Gastrocnemius medialis (tissue), 4 donors: ENCODE measurements around the gene CERT1. TPM values are rescaled to one million over a fixed set of nuclear protein-coding genes. Genes with fewer than 3 reads are reported as not detected.

ENCODE experiments used
- ATAC-seq, 2 donors: fragments of 150-250 bp; one replicate each; pipeline ENCODE4 v1.9.1; 2016
- DNase-seq, 2 donors: peaks; one replicate each; pipeline ENCODE4 v3.0.0-alpha.2; 2019
- H3K27ac ChIP-seq, 4 donors: fragments of 200-600 bp; sonication (generic); 1 replicate in 1 of 4; 2 replicates in 3 of 4; pipeline ENCODE4 v1.5.1; 2016 to 2018; ENCODE audit warnings: mild to moderate bottlenecking in 2 of 4, moderate library complexity in 1 of 4
- H3K27me3 ChIP-seq, 3 donors: fragments of 200-600 bp; sonication (generic) in 2 of 3; 1 replicate in 1 of 3; 2 replicates in 2 of 3; pipeline versions ENCODE4 v1.5.1 to v1.6.0; 2016 to 2019; ENCODE audit warnings: mild to moderate bottlenecking in 1 of 3, moderate library complexity in 1 of 3
- H3K36me3 ChIP-seq, 2 donors: fragments of 200-600 bp; sonication (generic) in 1 of 2; one replicate each; pipeline ENCODE4 v1.5.1; 2017 to 2018
- H3K4me1 ChIP-seq, 2 donors: fragments of 200-600 bp; sonication (generic) in 1 of 2; one replicate each; pipeline ENCODE4 v1.5.1; 2016 to 2017; ENCODE audit warnings: mild to moderate bottlenecking in 2 of 2
- H3K4me3 ChIP-seq, 4 donors: fragments of 200-600 bp; sonication (generic) in 3 of 4; 1 replicate in 1 of 4; 2 replicates in 3 of 4; pipeline ENCODE4 v1.5.1; 2016 to 2019; ENCODE audit warnings: mild to moderate bottlenecking in 2 of 4
- H3K9me3 ChIP-seq, 3 donors: fragments of 200-600 bp; sonication (generic) in 2 of 3; 1 replicate in 1 of 3; 2 replicates in 2 of 3; pipeline ENCODE4 v1.5.1; 2016 to 2019
- CTCF ChIP-seq, 5 experiments: fragments of 450-650 bp in 3 of 5; fragments of 200-600 bp in 2 of 5; sonication (generic) in 2 of 5; IDR thresholded peaks in 4 of 5; conservative IDR thresholded peaks in 1 of 5; 1 replicate in 4 of 5; 2 replicates in 1 of 5; pipeline ENCODE4 v1.5.1; 2016 to 2019; ENCODE audit warnings: antibody characterized with exemption in 5 of 5, mild to moderate bottlenecking in 3 of 5, moderate library complexity in 3 of 5
- POLR2A ChIP-seq, 2 donors: fragments of 450-650 bp; IDR thresholded peaks; one replicate each; pipeline ENCODE4 v1.6.1; 2017; ENCODE audit warnings: antibody characterized with exemption in 2 of 2, mild to moderate bottlenecking in 2 of 2, moderate library complexity in 2 of 2
- in situ Hi-C, 4 donors: fragments of 200-750 bp; cut with MboI; loops; one replicate each; pipeline versions ENCODE4 v1.15.0 to v1.8.0; 2017; ENCODE audit warnings: low sequenced_read_pairs in 4 of 4
- intact Hi-C: fragments of 100-400 bp; cut with DNase I; formaldehyde crosslinking; loops from one replicate; pipeline ENCODE4 v1.15.1; 2023; ENCODE audit warnings: low total_unique reads
- total RNA-seq, 4 donors: library from RNA; depleted of rRNA; stranded (reverse); fragments of >200 nt; gene quantifications; one replicate each; pipeline versions ENCODE4 v1.1.0 to v1.2.3, GENCODE V29; 2016

The CERT1 gene
- total RNA-seq, 4 donors from 2014 or later: 30.8 to 50.6 (median 41.9) TPM

- in situ Hi-C loops: no loop called here
- DNase-seq: no peak
- no peak overlapping the region for H3K27ac ChIP-seq
- TF ChIP-seq POLR2A (IDR thresholded peaks at IDR 0.05) (no peak), CTCF (IDR thresholded peaks at IDR 0.05 in 4 of 5, conservative IDR thresholded peaks at IDR 0.05 in 1 of 5) (no peak)
- H3K4me1 ChIP-seq: no peaks in the 10 kb centered on the region
- no peaks in the 10 kb centered on the region for H3K27me3 ChIP-seq
- intact Hi-C loops: no loop called here
- no peaks in the 10 kb centered on the region for H3K9me3 ChIP-seq
- H3K4me3 ChIP-seq: no peak overlapping the region
- no peak for ATAC-seq
- H3K36me3 ChIP-seq: peaks cover 0 to 23% of the 10 kb centered on the region in 2 donors
Measured at GRCh38 chr5:75412111-75412990, 99.1 kb downstream of the CERT1 start.

GRCh38 chr5:75405296-75405695 is 106.1 kb downstream of the CERT1 start:
- peaks cover 0 to 5% of the 10 kb centered on the region in 2 donors for H3K36me3 ChIP-seq
- no peaks in the 10 kb centered on the region for H3K27me3 ChIP-seq
- in situ Hi-C loops: no loop called here
- H3K4me3 ChIP-seq: no peak overlapping the region
- no peak for TF ChIP-seq POLR2A (IDR thresholded peaks at IDR 0.05)
- no peak for TF ChIP-seq CTCF (IDR thresholded peaks at IDR 0.05 in 4 of 5, conservative IDR thresholded peaks at IDR 0.05 in 1 of 5)
- no peaks in the 10 kb centered on the region for H3K4me1 ChIP-seq
- intact Hi-C loops: no loop called here
- no peak for ATAC-seq
- H3K27ac ChIP-seq: no peak overlapping the region
- DNase-seq: no peak
- no peaks in the 10 kb centered on the region for H3K9me3 ChIP-seq

- ATAC-seq: no peak
- intact Hi-C loops: no loop called here
- no peaks in the 10 kb centered on the region for H3K4me1 ChIP-seq
- no peaks in the 10 kb centered on the region for H3K9me3 ChIP-seq
- H3K27me3 ChIP-seq: no peaks in the 10 kb centered on the region
- peaks cover 2 to 25% of the 10 kb centered on the region in 2 donors for H3K36me3 ChIP-seq
- DNase-seq: no peak
- TF ChIP-seq POLR2A (IDR thresholded peaks at IDR 0.05) (no peak), CTCF (IDR thresholded peaks at IDR 0.05 in 4 of 5, conservative IDR thresholded peaks at IDR 0.05 in 1 of 5) (no peak)
- H3K27ac ChIP-seq: no peak overlapping the region
- in situ Hi-C loops: no loop called here
- no peak overlapping the region for H3K4me3 ChIP-seq
Measured at GRCh38 chr5:75395277-75395676, 116.2 kb downstream of the CERT1 start.

- no peak overlapping the region for H3K4me3 ChIP-seq
- ATAC-seq (no peak), DNase-seq (no peak)
- no peaks in the 10 kb centered on the region for H3K9me3 ChIP-seq
- H3K27ac ChIP-seq: no peak overlapping the region
- intact Hi-C loops: no loop called here
- H3K36me3 ChIP-seq: peaks cover 2 to 44% of the 10 kb centered on the region in 2 donors
- H3K4me1 ChIP-seq: no peaks in the 10 kb centered on the region
- H3K27me3 ChIP-seq: no peaks in the 10 kb centered on the region
- in situ Hi-C loops: no loop called here
- no peak for TF ChIP-seq CTCF (IDR thresholded peaks at IDR 0.05 in 4 of 5, conservative IDR thresholded peaks at IDR 0.05 in 1 of 5)
- no peak for TF ChIP-seq POLR2A (IDR thresholded peaks at IDR 0.05)
Measured at GRCh38 chr5:75389430-75389829, 122.0 kb downstream of the CERT1 start.
